Stimulated activated CD8-positive, alpha-beta memory T cell treated with anti-CD3 and anti-CD28 coated beads, Interleukin-7, amount 100 ng/mL, for 4 hours (primary cell): ENCODE data around the gene CPZ.
"Not testable (repeated sequence)": the region's sequence is repeated elsewhere in the genome, so short reads cannot be mapped to it uniquely, and the experiment has no call there.

Experiments used
- DNase-seq, 2 donors: peaks; one replicate each; pipeline ENCODE4 v3.0.0-alpha.2; 2020; ENCODE audit warnings: low read depth in 2 of 2

The CPZ gene

DNA sequence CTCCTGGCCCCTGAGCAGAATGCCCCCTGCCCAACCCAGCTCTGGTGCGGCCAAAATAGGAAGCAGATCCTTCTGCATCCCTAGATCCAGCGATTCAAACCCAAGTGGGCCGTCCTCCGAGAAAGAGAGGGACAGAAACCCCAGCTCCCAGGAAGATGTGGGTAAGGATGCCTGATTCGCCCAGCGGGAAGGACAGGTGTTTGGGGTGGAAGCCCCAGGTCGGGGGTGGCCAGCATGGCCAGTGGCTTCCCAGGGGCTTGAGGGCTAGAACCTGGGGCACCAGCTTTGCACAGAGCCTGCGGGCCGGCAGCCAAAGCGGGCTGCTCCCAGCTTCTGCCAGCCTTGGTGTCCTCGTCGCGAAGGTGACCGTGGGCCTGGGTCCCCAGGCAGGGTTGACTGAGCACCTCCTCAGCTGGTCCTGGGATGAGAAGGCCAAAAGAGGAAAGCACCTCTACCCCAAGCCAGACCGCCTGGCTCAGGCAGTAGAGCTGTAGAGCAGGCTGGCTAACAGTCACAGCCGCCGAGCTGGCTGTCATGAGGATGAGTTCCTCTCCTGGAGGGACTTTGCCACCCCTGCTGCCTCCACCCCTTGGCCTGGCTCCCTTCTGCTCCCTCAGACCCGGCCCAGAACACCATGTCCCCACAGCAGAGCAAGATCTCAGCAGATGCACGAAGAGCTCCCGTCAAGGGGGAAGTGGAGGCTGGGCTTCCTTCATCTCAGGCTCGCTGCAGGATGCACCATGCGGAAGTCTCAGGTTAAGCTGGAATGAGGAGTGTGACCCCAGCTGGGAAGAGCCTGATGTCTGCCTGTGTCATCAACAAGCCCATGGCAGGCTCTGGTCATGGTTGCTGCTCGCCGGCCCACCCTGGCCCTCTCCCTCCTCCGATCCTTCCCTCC, 59.9 kb downstream of the CPZ start:
- no peak for DNase-seq

DNA sequence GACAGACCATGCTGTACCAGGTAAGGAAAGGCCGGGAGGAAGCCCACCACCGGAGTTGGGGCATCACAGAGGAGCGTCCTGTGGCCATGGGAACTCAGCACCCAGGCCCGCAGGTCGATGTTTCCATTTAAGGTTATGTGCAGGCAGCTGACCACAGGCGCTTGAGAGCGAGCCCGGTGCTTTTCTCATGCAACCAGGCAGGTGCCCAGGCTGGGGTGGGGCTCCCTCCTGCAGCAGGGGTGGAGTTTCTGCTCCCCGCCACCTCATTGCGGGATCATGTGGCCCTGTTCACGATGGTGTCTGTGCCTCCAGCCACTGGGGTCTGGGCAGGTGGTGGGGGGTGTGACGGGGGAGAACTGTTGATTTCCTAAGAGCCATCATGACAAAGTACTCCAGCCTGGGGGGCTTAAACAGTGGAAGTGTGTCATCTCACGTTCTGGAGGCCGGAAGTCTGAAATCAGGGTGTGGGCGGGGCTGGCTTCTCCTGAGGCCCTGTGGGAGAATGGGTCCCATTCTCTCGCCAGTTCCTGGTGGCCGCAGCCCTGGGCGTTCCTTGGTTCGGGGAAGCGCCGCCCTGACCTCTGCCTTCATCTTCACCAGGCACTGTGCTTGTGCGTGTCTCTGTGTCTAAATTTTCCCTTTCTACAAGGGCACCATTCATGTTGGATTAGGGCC, 60.9 kb downstream of the CPZ start:
- no peak for DNase-seq

GRCh38 chr4:8654139-8654538, 61.6 kb downstream of the CPZ start:
- not testable (repeated sequence) for DNase-seq

DNA sequence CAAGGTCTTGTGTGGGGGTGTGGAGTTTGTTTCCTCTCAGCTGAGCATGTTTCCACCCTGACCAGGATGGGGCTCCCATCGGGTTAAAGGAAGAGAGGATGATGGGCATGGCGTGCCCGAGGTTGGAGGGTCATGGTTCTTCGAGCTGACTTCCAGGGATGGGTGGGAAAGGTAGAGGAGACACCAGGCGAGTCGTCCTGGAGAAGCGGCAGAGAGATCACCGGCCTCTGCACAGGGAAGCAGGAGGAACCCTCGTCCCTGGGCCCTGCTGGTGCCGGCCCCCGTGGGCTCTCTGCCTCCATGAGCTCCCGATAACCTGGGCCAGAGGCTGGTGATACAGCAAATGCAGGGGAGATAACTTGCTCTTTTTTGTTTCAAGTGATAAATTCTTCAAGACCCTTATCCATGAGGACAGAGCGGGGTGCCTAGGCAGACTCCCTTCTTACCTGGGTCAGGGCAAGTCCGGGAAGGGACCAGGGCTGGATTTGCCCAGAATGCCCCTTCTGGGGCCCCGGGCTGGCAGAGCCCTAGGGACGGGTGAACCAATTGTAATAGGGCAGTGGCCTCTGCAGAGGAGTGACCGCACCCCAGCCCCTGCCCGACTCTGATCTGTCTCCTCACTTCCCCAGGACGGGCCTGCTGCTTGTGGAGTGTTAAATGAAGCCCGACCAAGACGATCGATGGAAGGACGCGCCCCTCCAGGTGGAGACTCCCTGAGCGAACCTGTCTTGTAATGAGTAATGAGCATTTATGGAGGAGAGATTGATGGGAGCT, 63.0 kb downstream of the CPZ start:
- DNase-seq: no peak

DNA sequence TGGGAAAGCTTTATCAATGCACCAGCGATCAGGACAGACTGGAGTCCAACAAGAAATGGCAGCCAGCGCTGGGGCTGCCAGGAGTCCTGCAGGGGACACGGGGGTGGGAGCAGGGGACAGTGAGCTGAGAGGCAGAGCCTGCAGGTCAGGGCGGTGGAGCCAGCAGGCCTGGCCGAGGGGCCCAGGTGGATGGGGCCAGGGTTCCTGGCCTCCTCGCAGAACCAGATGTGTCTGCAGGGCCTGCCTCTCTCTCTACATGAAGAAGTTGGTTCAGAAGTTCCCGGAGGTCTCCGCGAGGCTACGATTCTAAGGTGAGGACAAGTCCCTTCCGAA, 63.6 kb downstream of the CPZ start:
- no peak for DNase-seq

DNA sequence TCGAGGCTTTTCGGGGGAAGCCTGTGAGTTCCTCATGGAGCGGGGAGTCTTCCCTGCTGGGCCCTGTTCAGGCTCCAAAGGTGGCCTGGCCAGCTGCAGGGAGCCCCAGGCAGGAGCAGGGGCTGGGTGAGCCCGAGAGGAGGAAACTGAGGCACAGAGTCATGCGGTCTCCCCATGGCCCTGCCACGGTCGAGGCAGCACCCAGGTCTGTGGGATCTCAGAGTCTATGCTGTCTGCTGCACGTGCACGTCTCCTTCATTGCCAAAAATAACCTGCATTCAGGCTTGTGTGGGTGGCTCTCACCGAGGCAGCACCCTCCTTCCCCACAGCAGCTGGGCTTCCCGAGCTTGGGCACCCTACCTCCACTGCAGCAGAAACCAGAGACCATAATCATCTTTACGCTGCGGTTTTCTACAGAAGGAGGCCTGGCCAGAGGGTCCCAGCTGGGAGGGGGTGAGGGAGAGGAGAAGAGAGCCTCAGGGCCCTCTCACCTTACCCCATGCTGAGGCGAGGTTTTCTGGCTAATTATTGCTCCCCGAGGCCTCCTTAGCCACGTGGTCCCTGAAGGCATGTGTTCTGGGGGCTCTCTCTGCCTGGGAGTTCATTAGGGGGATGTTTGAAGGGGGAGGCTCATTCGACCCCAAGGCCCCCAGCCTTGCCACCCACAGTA, 64.3 kb downstream of the CPZ start:
- DNase-seq: no peak

- DNase-seq: no peak
Observed at GRCh38 chr4:8657381-8658088, 65.0 kb downstream of the CPZ start.

- no peak for DNase-seq
Observed at GRCh38 chr4:8662776-8663175, 70.2 kb downstream of the CPZ start.

DNA sequence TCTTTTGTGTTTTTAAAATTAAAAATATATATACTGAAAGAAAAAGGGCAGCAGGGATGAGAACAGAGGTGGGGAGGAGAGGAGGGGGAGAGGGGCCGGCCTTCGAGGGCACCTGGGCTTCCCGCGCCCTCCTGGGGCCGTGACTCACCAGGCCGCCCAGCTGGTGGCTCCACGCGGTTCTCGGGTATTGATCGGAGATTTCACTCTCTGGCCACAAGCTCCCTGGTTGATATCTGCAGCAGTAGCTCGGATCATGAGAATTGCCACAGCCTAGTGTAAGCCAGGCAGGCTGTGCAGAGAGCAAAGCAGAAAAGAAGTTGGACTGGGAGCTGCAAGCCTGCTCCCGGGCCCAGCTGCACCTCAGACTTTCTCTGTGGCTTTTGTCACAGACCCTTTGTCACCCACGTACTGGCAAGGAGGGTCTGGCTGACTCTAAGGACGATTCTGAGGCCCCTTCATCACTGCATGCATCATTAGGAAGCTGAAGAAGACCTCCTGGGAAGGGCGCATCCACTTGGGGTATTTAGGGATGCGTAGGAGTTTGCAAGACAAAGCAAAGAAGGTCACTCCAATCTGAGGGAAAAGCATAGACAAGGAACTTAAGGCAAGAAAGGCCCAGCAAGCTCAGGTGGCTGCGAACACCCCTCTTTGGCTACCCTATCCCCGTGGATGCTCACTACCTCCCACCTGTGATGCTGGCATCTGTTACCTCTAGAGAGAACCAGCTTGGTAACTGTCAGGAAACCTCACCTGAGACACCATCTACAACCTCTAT, 71.7 kb downstream of the CPZ start:
- no peak for DNase-seq

GRCh38 chr4:8664976-8665375, 72.4 kb downstream of the CPZ start:
- no peak for DNase-seq

DNA sequence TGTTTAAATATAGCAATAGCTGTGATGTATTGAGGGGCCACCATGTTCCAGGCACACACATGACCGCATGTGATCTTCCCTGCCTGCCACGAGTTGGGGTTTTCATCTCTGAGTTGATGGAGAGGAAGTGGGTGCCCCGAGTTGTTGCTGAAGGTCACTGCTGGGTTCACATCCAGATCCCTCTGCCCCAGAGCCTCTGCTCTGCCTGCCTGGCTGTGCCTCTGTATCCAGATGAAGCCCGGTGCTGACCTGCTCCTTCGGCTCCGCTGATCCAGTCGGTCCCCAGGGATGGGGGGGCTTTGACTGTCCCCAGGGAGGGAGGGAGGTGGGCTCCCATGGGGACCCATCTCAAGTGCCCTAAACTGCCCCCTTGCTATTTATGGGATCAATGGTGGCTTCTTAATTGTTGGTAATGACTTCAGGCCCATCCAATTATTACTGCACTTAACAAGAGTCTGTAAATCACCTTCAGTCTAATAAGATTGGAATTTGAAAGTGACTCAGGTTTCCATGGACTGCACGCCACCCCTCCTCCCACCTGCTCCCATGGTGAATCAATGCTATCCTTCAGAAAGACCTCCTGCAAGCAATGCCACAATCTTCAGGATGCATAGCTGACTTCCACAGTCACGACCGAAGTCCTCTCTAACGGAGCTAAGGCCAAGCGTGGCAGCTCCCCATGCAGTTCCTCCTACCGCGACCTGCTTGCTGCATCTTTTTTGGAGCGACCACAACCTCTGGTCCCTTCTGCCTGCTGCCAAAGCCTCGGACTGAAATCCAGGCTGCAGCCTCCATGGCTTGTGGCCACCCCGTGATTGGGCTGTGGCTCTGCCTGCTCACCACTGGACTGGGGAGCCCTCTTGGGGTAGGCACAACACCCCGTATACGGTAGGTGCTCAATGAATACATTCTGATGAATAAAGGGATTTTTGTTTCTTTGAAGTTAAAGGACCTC, 73.1 kb downstream of the CPZ start:
- DNase-seq: no peak

DNA sequence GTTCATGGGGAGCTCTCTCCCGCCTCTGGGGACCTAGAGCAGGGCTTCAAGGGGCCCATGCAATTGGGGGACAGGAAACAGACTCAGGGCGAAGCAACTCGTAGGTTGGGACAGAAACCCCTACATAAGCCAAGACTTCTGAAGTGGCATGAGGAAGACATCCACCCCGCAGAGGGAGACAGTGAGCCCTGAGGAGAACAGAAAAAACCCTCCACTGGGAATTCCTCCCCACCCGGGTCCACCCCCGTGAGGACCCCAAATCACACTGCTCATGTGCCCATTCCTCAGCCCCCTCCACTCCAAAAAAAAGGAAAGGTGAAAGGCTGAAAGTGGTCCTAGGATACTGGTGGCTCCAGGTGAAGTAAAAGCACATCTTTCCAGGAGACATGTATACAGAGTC, 74.0 kb downstream of the CPZ start:
- no peak for DNase-seq
